ENCODE results near the gene ESF1. TPM values are rescaled to one million over a fixed set of nuclear protein-coding genes. Genes with fewer than 3 reads are reported as not detected.

Gene ESF1
- total RNA-seq, 2 donors from 2014 or later, result 13.9 to 21.7 TPM

DNA sequence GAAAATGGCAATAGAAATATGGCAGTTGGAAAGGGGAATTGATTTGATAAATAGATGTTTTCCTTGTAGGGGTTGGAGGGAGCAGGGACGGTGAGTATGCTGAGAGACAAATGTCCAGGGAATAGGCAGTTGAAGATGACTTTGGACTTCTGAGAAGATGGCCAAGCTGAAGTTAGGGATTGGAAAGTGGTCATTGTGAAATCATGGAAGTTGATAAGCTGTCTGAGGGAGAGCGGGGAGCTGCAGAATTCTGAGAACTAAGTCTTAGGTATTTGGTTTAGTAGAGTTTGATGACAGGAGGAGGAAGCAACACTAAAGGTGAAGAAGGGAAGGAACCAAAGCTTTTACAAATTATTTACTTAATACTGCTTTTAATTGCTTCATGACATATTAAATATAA, 15.3 kb upstream of the ESF1 start:
- Mint-ChIP-seq H3K4me3 (no peak overlapping the region), H3K27ac (no peak overlapping the region), H3K27me3 (no peaks in the 10 kb centered on the region), H3K36me3 (ENCODE audit: low read depth) (peaks cover 92% of the 10 kb centered on the region), H3K4me1 (no peaks in the 10 kb centered on the region), H3K9me3 (no peaks in the 10 kb centered on the region)
- no peak for ATAC-seq (replicated peaks)

DNA sequence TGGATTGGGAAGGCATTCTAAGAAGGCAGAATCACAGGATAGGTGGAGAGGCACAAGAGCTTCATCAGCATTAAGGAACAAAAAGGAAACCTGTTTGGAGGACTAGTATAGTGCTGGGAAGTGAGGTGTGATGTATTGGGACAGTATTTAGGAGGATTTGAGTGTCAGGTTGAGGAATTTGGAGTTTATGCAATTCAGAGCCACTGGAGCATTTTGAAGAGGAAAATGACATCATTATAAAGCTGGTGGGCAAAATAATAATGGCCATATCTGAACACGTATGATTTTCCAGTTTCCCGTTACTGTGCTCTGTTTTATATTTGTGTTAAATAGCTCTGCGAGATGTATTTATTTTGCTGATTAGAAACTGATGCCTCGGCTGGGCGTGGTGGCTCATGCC, 14.3 kb upstream of the ESF1 start:
- Mint-ChIP-seq H3K36me3 (ENCODE audit: low read depth) (peaks cover 92% of the 10 kb centered on the region), H3K9me3 (no peaks in the 10 kb centered on the region), H3K27me3 (no peaks in the 10 kb centered on the region), H3K27ac (no peak overlapping the region), H3K4me1 (no peaks in the 10 kb centered on the region), H3K4me3 (no peak overlapping the region)
- ATAC-seq (replicated peaks), result no peak

DNA sequence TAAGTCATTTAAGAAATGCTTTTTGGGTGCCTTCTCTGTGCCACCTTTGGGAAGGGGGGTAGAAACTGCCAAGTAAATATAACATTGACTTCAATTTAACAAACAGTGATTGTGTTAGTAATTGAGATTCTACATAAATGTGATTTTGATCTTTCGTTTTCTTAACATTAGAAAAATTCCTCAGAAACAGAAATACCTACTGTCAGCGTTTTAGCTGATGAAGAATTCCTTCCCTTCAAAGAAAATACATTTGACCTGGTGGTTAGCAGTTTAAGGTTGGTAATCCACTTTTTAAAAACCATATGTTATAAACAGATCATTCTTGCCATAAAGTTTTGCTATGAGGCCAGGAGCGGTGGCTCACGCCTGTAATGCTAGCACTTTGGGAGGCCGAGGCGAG, 9.9 kb upstream of the ESF1 start:
- Mint-ChIP-seq H3K27me3 (no peaks in the 10 kb centered on the region), H3K9me3 (no peaks in the 10 kb centered on the region), H3K4me1 (no peaks in the 10 kb centered on the region), H3K27ac (no peak overlapping the region), H3K4me3 (no peak overlapping the region), H3K36me3 (ENCODE audit: low read depth) (peaks cover 96% of the 10 kb centered on the region)
- no peak for ATAC-seq (replicated peaks)

DNA sequence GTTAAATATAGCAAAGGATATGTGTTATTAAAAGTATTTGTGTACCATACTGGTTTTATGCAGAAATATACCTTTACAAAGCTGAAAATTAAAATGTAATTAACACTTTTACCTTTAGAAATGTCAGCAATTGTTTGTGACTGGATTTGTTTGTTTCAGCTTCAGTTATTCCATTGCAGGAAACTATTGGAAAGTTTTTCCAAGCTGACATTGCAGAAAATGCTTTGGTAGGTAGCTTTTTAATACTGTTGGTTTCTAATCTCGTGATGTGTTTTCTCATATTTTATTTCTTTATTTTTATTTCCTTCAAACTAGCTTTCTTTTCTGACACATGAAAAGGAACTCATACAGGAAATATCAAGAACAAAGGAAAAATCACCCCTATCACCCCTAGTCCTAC, 8.3 kb upstream of the ESF1 start:
- Mint-ChIP-seq H3K4me3 (no peak overlapping the region), H3K36me3 (ENCODE audit: low read depth) (peaks cover 94% of the 10 kb centered on the region), H3K27ac (no peak overlapping the region), H3K27me3 (no peaks in the 10 kb centered on the region), H3K4me1 (no peaks in the 10 kb centered on the region), H3K9me3 (no peaks in the 10 kb centered on the region)
- ATAC-seq (replicated peaks), result no peak

DNA sequence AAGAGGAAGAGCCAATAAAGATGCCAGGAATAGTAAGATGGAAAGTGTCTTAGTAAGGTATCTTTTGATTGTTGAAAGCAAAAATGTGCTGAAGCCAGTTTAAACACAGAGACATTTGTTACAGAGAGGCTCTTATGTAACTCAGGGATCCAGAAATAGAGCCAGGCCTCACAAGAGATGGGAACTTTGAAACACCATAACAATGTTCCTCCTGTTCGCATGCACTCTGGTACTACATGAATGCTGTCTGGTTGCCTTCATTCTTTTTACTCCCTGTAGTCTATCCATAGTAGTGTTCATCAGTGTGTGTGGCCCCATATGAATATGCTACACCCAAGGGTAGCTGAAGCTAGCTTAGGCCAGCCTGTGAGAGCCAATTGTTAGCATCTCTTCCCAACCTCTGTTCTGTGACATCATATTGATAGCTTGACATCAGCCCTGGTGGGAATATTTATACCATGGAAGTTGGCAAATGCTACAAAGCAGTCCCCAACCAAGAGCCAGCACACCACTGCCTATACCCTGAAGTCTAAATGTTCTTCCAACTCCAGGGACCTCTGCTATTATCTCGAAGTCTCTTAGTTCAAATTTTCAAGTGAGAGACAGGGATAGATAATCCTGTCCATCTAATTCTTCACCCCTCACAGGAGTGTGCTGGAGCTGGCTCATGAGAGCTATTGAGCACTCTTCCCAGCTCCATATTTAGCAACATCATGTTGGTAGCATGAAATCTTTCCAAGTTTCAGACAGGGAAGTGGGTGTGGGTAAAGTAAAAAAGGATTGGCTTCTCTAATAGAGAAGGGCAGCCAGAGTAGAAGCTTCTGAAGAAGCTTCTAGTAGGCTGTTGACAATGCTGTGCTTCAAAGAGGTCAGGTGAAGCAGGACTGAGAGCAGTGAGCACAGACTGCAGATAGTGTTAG, 7.1 kb upstream of the ESF1 start:
- no peak for ATAC-seq (replicated peaks)
- H3K27me3 Mint-ChIP-seq, result no peaks in the 10 kb centered on the region
- peaks cover 90% of the 10 kb centered on the region for H3K36me3 Mint-ChIP-seq (ENCODE audit: low read depth)
- no peaks in the 10 kb centered on the region for H3K9me3 Mint-ChIP-seq
- H3K27ac Mint-ChIP-seq, result no peak overlapping the region
- H3K4me1 Mint-ChIP-seq, result peaks cover 6% of the 10 kb centered on the region
- no peak overlapping the region for H3K4me3 Mint-ChIP-seq

DNA sequence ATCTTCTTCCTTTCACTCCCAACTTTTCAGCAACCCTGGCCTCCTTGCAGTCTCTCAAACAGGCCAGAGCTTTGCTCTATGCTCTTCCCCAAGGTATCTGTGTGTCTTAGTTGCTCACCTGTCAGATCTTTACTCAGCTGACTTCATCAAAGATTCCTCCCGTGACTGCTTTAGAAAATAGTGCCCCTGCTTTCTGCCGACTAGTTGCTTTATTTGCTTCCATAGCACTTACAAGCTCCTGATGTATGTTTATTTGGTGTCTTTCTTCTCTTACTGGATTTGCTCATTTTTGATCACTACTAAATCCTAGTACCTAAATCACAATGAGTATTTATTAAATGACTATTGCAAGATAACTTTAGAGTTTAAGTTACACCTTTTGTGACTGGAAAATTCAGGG, 6.0 kb upstream of the ESF1 start:
- H3K4me3 Mint-ChIP-seq, result no peak overlapping the region
- no peaks in the 10 kb centered on the region for H3K27me3 Mint-ChIP-seq
- peaks cover 16% of the 10 kb centered on the region for H3K4me1 Mint-ChIP-seq
- ATAC-seq (replicated peaks), result no peak
- no peaks in the 10 kb centered on the region for H3K9me3 Mint-ChIP-seq
- H3K27ac Mint-ChIP-seq, result no peak overlapping the region
- peaks cover 85% of the 10 kb centered on the region for H3K36me3 Mint-ChIP-seq (ENCODE audit: low read depth)

DNA sequence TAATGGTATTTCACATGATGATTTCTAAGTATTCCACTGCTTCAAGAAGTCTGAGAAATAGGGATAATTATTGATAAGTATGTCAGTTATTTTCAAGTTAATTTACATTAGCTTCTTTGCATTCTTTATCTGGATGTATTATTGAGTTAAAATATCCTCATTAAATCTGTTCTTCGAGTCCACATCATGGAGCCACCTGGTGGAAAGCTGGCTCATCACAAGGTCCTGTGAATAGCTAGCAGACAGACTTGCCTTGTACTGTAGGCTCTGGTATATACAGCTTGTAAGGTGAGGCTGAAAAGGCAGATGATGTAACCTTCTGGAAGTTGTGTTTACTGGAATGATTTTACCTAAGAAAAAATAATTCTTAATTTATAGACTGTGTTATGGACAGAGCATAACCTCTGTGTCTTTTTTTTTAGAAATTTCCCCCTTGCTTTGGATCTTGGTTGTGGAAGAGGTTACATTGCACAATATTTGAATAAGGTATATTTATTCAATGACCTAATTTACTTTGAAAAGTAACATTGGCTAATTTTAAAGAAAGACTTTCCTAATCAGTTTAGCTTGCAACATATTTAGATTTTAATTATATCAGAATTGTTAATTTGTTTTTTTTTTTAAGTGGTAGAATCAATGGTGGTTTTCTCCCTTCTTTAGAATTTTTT, 3.6 kb upstream of the ESF1 start:
- Mint-ChIP-seq H3K9me3 (no peaks in the 10 kb centered on the region), H3K4me1 (peaks cover 16% of the 10 kb centered on the region), H3K4me3 (no peak overlapping the region), H3K27me3 (no peaks in the 10 kb centered on the region), H3K27ac (no peak overlapping the region), H3K36me3 (ENCODE audit: low read depth) (peaks cover 76% of the 10 kb centered on the region)
- no peak for ATAC-seq (replicated peaks)

DNA sequence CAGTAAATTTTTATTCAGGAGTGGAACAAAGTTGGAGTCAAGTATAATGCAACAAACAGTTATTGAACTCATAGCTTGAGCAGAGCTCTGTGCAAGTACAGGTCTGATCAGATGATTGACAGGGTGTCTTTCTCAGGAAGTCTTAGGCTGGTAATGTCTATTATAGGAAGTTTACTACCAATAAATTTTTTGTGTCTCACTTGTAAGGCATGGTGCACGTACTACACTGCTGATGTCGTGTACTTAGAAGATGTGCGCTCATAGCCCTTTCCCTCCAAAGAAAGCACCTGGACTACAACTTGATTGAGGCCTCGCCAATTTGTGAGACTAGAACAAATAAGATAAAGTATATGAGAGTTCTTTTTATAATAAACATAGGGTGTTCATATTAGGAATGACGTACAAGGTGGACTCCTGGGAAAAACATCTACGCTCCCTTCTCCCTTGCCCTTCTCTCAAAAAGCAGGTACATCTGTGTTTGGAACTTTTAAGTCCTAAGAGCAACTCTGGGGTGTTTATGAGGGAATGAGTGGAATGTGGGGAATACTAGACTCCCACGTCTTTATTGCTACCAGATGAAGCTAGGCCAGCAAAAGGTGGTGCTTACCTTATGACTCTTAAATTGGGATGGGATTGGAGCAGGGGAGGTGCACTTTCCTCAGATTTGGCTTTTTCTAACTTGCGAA, 1.6 kb upstream of the ESF1 start:
- Mint-ChIP-seq H3K4me1 (peaks cover 22% of the 10 kb centered on the region), H3K9me3 (no peaks in the 10 kb centered on the region), H3K36me3 (ENCODE audit: low read depth) (peaks cover 78% of the 10 kb centered on the region), H3K27ac (peak overlapping the region; percentile 96), H3K4me3 (peak overlapping the region; percentile 89), H3K27me3 (no peaks in the 10 kb centered on the region)
- ATAC-seq (replicated peaks), result no peak

DNA sequence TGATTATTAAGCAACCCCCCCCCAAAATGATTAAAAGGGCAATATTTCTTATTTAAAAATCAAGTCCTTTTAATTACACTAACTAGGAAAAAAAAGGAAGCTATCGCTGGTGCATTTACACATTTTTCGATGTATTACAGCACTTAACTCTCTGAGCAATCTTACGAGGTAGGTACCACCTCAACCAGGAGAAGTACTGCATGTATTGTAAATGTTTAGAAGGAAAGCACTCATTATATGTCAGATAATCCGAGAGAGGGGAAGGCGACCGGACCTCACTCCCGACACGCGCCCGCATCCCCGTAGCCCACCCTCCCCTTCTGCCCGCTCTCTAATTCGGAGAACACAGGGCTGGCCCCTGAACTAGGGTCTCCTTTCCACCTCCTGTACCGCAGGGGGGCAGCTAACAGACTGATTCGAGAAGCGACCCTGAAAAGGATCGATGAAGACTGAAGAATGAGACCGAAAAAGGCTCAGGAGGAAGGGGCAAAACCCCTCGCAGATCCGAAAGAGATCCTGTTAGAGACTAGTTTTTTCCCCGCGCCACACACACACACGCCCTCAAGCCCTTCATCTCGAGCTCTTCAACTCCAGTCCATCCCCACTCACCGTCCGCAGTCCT, 337 bp downstream of the ESF1 start:
- H3K36me3 Mint-ChIP-seq (ENCODE audit: low read depth), result peaks cover 77% of the 10 kb centered on the region
- H3K4me1 Mint-ChIP-seq, result peaks cover 36% of the 10 kb centered on the region
- H3K27me3 Mint-ChIP-seq, result no peaks in the 10 kb centered on the region
- H3K4me3 Mint-ChIP-seq, result peak overlapping the region; percentile 89
- peak overlapping the region; percentile 96 for H3K27ac Mint-ChIP-seq
- ATAC-seq (replicated peaks), result peak; percentile 5
- no peaks in the 10 kb centered on the region for H3K9me3 Mint-ChIP-seq

DNA sequence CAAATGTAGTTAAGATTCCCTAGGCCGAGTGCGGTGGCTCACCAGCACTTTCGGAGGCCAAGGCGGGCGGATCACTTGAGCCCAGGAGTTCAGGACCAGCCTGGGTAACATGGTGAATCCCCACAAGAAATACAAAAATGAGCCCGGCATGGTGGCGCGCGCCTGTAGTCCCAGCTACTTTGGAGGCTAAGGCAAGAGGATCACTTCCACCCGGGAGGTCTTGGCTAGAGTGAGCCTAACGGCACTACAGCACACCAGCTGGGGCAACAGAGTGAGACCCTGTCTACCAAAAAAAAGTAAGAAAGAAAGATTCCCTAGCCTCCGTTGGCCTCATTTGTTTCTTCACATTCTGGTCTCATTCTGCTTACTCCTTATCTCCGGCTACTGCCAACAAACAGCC, 1.2 kb downstream of the ESF1 start:
- H3K9me3 Mint-ChIP-seq, result no peaks in the 10 kb centered on the region
- H3K27me3 Mint-ChIP-seq, result no peaks in the 10 kb centered on the region
- peak overlapping the region; percentile 89 for H3K4me3 Mint-ChIP-seq
- peaks cover 36% of the 10 kb centered on the region for H3K4me1 Mint-ChIP-seq
- H3K27ac Mint-ChIP-seq, result peak overlapping the region; percentile 96
- H3K36me3 Mint-ChIP-seq (ENCODE audit: low read depth), result peaks cover 75% of the 10 kb centered on the region
- no peak for ATAC-seq (replicated peaks)

DNA sequence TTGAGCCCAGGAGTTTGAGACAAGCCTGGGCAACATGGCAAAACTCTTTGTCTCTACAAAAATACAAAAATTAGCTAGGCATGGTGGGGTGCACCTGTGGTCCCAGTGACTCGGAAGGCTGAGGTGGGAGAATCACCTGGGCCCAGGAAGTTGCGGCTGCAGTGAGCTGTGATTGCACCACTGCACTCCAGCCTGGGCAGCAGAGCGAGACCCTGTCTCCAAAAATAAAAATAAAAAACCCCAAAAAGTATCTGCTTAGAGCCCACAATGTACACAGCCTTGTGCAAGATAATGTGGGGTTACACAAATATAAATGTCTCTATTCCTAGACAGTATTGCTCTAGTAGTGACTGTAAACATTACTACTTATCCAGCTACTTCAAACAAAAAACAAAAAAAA, 5.9 kb downstream of the ESF1 start:
- H3K4me1 Mint-ChIP-seq, result peaks cover 31% of the 10 kb centered on the region
- no peak for ATAC-seq (replicated peaks)
- no peak overlapping the region for H3K27ac Mint-ChIP-seq
- H3K9me3 Mint-ChIP-seq, result no peaks in the 10 kb centered on the region
- no peak overlapping the region for H3K4me3 Mint-ChIP-seq
- H3K27me3 Mint-ChIP-seq, result no peaks in the 10 kb centered on the region
- peaks cover 87% of the 10 kb centered on the region for H3K36me3 Mint-ChIP-seq (ENCODE audit: low read depth)

DNA sequence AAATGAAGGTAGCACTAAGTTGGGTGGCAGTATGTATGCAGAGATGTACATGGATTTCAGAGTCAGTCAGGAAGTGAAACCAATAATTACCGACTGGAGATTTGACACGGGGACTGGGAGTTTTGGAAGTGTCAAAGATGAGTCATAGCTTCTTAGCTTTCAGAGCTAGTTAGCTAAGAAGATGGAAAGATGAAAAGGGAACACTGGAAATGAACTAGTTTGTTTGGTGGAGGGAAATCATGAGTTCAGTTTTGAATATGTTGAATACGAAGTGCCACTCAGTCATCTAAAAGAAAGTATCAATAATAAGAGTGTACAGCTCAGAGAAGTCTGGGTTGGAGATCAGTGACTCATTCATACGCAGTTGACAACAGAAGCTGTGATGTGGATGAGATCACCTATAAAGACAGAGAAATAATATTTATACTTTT, 7.5 kb downstream of the ESF1 start:
- Mint-ChIP-seq H3K27me3 (no peaks in the 10 kb centered on the region), H3K4me1 (peaks cover 25% of the 10 kb centered on the region), H3K36me3 (ENCODE audit: low read depth) (peaks cover 93% of the 10 kb centered on the region), H3K9me3 (no peaks in the 10 kb centered on the region), H3K4me3 (peak overlapping the region; percentile 38), H3K27ac (peak overlapping the region; percentile 75)
- ATAC-seq (replicated peaks), result peak; percentile 97

DNA sequence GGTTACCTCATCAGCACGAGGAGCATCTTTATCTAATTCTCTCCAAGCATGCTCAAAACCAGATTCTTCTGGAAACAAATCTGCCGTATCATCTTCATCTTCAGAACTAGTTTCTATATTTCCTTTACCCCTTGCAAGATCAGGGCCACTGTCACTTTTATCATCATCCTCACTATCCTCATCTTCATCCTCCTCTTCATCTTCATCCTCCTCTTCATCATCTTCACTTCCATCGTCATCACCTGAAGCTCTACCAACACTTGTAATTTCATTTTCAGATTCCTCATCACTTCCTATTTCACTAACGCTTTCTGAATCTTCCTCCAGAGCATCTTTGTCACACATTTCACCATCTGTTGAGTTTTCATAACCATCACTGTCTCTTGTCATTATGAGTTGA, 8.9 kb downstream of the ESF1 start:
- no peak for ATAC-seq (replicated peaks)
- Mint-ChIP-seq H3K9me3 (no peaks in the 10 kb centered on the region), H3K36me3 (ENCODE audit: low read depth) (peaks cover 93% of the 10 kb centered on the region)

DNA sequence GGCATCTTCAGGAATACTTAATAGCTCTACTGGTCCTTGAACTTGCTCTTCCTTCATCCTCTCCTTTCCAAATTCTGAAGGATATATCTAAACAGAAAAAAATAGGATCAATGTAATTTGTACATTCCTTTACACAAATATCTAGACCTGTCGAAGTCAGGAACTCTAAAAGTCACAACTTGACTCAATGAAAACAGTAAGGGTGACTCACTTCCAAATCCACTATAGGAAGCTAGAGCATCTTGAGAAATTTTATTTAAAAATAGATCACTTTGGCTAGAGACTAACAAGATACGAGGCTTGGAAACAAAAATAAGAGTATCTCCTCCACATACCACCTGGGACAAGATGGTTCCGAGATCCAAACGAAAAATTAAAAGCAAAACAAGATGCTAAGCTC, 12.2 kb downstream of the ESF1 start:
- no peak for ATAC-seq (replicated peaks)
- H3K27ac Mint-ChIP-seq, result no peak overlapping the region
- H3K4me3 Mint-ChIP-seq, result no peak overlapping the region
- H3K27me3 Mint-ChIP-seq, result no peaks in the 10 kb centered on the region
- no peaks in the 10 kb centered on the region for H3K9me3 Mint-ChIP-seq
- peaks cover 97% of the 10 kb centered on the region for H3K36me3 Mint-ChIP-seq (ENCODE audit: low read depth)
- peaks cover 11% of the 10 kb centered on the region for H3K4me1 Mint-ChIP-seq

More for the DNA sequence above, 8.9 kb downstream of the ESF1 start:
- no peak overlapping the region for H3K4me3 Mint-ChIP-seq
- peak overlapping the region; percentile 40 for H3K27ac Mint-ChIP-seq
- H3K4me1 Mint-ChIP-seq, result peaks cover 23% of the 10 kb centered on the region
- H3K27me3 Mint-ChIP-seq, result no peaks in the 10 kb centered on the region
